Hematopoietic multipotent progenitor cell treated with erythropoietin and hydrocortisone succinate and interleukin-3 and kit ligand, for 15 days (in vitro differentiated cells): ENCODE data around the gene RASAL2.
"Not testable (repeated sequence)": the region's sequence is repeated elsewhere in the genome, so short reads cannot be mapped to it uniquely, and the experiment has no call there.

Experiments
- DNase-seq: peaks from one replicate; pipeline ENCODE4 v3.0.0-alpha.2; 2015; ENCODE audit warnings: low spot score

RASAL2 gene

GRCh38 chr1:178165196-178165595 lies 71.3 kb downstream of the RASAL2 start:
- DNase-seq, result no peak

DNA sequence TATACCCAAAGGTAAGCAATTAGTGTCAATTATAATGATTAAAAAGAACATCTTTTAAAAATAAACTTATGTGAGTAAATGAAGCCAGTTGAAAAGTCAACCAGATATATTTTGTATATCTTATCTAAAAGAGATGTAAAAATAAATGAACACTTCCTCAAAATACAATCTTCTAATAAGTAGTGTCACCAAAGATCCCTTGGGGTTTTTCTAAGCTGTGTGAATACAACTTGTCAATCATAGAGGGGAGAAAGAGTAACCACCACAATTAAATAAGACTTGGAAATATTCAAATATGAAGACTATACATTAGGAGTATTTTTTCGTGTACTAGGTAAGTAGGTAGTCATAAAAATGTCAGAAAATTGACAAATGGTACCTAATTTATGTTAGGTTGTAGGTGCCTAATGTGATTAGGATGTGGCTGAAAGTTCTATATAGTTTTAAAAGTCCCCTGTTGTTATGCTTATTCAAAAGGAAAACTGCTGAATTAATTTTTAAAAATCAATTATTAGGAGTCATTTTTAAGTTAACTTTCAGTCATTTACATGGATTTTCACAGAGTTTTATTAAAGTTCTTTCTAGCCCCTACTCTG lies 72.6 kb downstream of the RASAL2 start:
- no peak for DNase-seq

DNA sequence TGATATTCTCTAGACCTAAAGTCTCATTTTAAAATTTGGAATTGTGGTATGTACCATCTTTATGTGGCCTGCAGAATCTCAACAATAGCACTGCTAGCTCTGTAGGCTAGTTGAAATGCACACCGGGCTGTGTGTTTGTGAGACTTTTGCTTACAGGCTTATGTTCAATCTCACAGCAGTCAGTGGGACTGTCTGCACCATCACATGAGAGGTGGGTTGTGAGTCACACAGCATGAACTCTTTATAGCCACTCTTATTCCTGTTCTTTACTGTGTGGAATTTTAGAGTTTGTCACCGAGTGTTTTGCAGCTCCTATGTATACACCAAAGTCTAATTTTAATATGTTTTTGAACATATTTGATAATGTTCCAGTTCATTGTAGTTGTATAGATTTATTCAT lies 74.6 kb downstream of the RASAL2 start:
- no peak for DNase-seq

- DNase-seq, result no peak
These were observed 75.7 kb downstream of the RASAL2 start for GRCh38 chr1:178169649-178170048.

- no peak for DNase-seq
These were observed 79.0 kb downstream of the RASAL2 start for GRCh38 chr1:178172939-178173338.

- no peak for DNase-seq
These were observed 80.6 kb downstream of the RASAL2 start for GRCh38 chr1:178174539-178174938.

- DNase-seq, result no peak
These were observed 86.5 kb downstream of the RASAL2 start for GRCh38 chr1:178180405-178180804.

GRCh38 chr1:178183796-178184195 lies 89.9 kb downstream of the RASAL2 start:
- no peak for DNase-seq

GRCh38 chr1:178188306-178188705 lies 94.4 kb downstream of the RASAL2 start:
- DNase-seq, result no peak

GRCh38 chr1:178189814-178190213 lies 95.9 kb downstream of the RASAL2 start:
- DNase-seq, result no peak

DNA sequence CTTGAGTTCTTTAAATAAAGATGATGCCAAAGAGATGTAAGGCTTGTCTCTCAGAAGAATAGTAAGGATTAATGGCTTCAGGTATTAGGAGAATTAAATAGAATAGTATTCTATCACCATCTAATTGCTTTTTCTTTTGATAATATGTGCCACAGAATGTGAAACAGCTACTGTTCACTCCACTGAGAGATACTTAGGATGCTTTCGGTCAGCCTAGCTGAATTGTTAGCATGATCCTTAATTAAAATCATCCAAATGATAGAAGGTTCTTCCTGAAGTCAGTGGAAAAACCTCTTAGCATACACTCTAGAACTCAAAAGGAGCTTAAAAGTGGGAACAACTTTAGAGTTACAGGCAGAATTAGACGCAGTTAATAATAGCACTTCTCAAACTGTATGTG lies 97.0 kb downstream of the RASAL2 start:
- no peak for DNase-seq

- DNase-seq, result no peak
These were observed 98.8 kb downstream of the RASAL2 start for GRCh38 chr1:178192686-178193085.

DNA sequence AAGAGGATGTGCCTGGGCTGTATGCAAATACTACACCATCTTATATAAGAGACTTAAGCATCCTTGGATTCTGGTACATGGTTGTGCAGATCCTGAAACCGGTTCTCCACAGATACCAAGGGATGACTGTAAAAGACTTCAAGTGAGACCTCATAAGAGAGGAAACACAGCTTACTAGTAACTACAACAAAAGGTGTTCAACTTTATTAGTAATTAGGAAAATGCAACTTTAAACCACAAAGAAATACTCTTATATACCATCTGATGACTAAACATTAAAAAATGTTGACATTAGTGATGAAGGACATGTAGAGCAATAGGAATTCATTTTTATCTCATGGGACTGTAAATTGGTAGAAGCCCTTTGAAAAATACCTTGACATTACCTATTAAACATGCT lies 102.7 kb downstream of the RASAL2 start:
- DNase-seq, result no peak

GRCh38 chr1:178202095-178202494 lies 108.2 kb downstream of the RASAL2 start:
- DNase-seq, result not testable (repeated sequence)

GRCh38 chr1:178202546-178202945 lies 108.6 kb downstream of the RASAL2 start:
- DNase-seq, result not testable (repeated sequence)

- not testable (repeated sequence) for DNase-seq
These were observed 114.5 kb downstream of the RASAL2 start for GRCh38 chr1:178208269-178208856.

DNA sequence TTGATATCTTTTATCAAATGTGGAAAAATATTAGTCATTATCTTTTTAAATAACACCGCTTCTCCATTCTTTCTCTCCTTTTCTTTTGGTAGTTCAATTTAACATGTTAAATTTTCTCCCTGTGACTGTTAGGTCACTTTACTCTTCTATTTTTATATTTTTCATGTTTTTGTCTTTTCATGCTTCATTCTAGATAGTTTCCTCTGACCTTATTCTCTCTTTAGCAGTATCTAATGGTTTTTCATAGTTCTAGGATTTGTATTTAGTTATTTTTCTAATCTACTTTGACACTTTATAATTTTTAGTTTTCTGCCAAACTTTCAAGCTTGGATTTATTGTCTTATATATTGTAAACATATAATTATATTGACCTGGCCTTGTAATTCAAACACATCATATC lies 116.0 kb downstream of the RASAL2 start:
- DNase-seq, result no peak

DNA sequence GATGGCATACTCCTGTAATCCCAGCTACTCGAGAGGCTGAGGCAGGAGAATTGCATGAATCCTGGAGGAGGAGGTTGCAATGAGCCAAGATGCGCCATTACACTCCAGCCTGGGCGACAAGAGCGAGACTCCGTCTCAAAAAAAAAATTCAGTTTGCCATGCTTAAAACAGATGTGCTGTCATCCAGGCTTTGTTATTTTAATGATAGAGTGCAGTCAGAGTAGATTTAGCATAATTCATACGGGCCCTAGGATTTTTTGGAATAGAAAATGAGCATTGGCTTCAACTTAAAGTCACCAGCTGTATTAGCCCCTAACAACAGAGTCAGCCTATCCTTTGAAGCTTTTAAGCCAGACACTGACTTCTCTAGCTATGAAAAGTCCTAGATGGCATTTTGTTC lies 124.6 kb downstream of the RASAL2 start:
- DNase-seq, result no peak

GRCh38 chr1:178220094-178220493 lies 126.2 kb downstream of the RASAL2 start:
- no peak for DNase-seq

GRCh38 chr1:178223289-178223688 lies 129.4 kb downstream of the RASAL2 start:
- no peak for DNase-seq

DNA sequence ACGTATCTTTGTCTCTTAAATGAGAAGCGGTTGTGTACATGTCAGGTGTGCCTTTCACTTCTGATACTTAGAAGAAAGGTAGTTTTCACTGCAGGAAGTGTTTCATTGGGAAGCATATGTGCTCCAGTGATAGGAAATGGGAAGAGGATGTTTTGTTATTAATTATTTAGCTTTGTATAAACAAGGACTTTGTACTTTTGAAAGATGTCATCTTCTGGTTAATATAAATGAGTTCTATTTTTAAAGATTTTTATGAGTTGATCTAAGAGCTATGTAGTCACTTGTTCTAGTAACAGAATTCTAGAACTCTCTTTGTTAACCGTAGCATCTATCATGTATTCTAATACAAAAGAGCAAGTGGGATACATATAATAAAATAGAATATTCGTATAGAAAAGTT lies 130.5 kb downstream of the RASAL2 start:
- no peak for DNase-seq

- no peak for DNase-seq
These were observed 137.0 kb downstream of the RASAL2 start for GRCh38 chr1:178230881-178231409.

DNA sequence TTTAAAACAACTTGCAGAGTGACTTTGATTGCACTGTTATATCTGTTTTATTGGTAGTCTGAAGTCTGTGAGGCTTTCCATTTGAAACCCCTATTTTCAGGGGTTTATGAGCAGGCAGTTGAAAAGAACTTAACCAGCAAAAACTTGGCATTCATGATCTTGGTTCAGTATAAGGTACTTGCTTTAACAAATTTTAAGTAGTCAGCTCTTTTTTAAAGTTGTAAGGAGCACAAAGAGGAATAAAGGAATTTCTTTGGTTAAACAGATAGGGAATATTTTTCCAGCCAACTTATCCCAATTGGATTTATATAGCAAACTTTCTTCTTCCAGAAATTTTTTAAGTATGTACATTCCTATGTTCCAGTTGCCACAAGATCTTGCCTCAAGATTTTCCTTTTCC lies 138.2 kb downstream of the RASAL2 start:
- DNase-seq, result no peak

DNA sequence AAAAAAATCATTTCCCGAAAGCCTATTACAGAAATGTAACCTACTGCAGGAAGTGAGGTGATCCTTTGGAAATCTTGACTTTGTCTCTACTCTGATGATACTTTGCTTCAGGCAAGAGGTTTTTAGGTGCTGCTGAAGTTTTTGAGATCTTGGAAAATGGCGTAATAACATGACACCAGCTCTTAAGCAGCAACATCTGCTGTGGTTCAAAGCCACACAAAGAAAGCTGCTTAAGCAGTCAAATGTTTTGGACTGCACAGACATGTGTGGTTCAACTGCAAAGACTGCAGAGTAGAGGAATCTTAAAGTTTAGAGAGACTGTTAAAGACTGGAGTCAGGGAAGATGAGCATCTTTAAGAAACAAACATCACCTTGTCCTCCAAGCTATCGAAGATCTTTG lies 139.0 kb downstream of the RASAL2 start:
- no peak for DNase-seq
